Body of pancreas (tissue), 4 donors: ENCODE measurements around the gene GDPD5. TPM values are rescaled to one million over a fixed set of nuclear protein-coding genes. Genes with fewer than 3 reads are reported as not detected.

Source experiments
- ATAC-seq: fragments of 150-250 bp; one replicate; pipeline ENCODE4 v1.9.1; 2016
- DNase-seq, 4 donors: peaks; one replicate each; pipeline ENCODE4 v3.0.0-alpha.2; 2019
- H3K27ac ChIP-seq, 4 donors: fragments of 200-600 bp; sonication (generic); 1 replicate in 3 of 4; 2 replicates in 1 of 4; pipeline versions ENCODE4 v1.5.1 to v1.6.1; 2016 to 2019; ENCODE audit warnings: mild to moderate bottlenecking in 1 of 4, mixed read lengths in 1 of 4, moderate library complexity in 1 of 4
- H3K27me3 ChIP-seq, 2 donors: fragments of 200-600 bp; sonication (generic); one replicate each; pipeline ENCODE4 v1.6.0; 2016; ENCODE audit warnings: mild to moderate bottlenecking in 1 of 2
- H3K36me3 ChIP-seq, 2 donors: fragments of 200-600 bp; sonication (generic); replicated peaks in 1 of 2; 2 replicates each; pipeline ENCODE4 v1.5.1; 2016; ENCODE audit warnings: low read depth in 2 of 2; ENCODE audit not compliant: insufficient read depth in 1 of 2
- H3K4me1 ChIP-seq: fragments of 200-600 bp; sonication (generic); one replicate; pipeline ENCODE4 v1.6.0; 2016
- H3K4me3 ChIP-seq, 2 donors: fragments of 200-600 bp; sonication (generic); 1 replicate in 1 of 2; 2 replicates in 1 of 2; pipeline ENCODE4 v1.5.1; 2016 to 2019
- H3K9me3 ChIP-seq, 3 donors: fragments of 200-600 bp; sonication (generic); 1 replicate in 2 of 3; 2 replicates in 1 of 3; pipeline ENCODE4 v1.5.1; 2016
- POLR2A ChIP-seq, 3 donors: fragments of 450-650 bp; IDR thresholded peaks; one replicate each; pipeline ENCODE4 v1.6.1; 2016; ENCODE audit warnings: antibody characterized with exemption in 3 of 3, mild to moderate bottlenecking in 2 of 3
- WGBS, 2 donors: methylation state at CpG; one replicate each; pipeline ENCODE4 v1.1.5; 2017; 5-methylcytosine and 5-hydroxymethylcytosine counted together
- intact Hi-C: fragments of 100-400 bp; cut with DNase I; formaldehyde crosslinking; loops from one replicate; pipeline ENCODE4 v1.15.1; 2023
- total RNA-seq, 2 donors: library from RNA; depleted of rRNA; stranded (reverse); fragments of >200 nt; gene quantifications; one replicate each; pipeline ENCODE4 v1.1.0, GENCODE V29; 2016
- TF ChIP-seq, protein P1 (sequence below), 7 experiments: fragments of 450-650 bp in 4 of 7; fragments of 200-600 bp in 3 of 7; sonication (generic) in 3 of 7; IDR thresholded peaks; one replicate each; pipeline ENCODE4 v1.5.1; 2016 to 2019; ENCODE audit warnings: antibody characterized with exemption in 7 of 7

Gene GDPD5
- total RNA-seq, 2 donors from 2014 or later, result 29.6 to 73.2 TPM

DNA sequence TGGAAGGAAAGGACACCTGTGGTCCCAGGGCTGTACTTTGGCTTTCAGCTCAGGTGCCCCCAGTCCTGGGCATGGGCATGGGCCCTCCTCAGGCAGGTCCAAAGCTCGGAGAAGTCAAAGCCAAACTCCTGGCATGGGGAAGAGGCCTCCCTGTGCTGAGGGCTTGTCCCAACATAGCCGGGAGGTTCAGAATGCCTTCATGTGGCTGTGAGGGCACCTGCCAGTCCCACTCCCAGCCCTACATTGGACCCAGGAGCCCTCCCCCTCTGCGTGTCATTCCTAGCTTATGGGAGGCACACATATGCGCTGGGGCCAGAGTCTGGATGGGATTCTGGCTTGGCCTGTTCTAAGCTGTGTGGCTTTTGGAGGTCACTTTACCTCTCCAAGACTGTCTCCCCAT is 91.7 kb downstream of the GDPD5 start:
- ATAC-seq (no peak), DNase-seq (no peak)
- no peak overlapping the region for H3K27ac ChIP-seq
- no peaks in the 10 kb centered on the region for H3K27me3 ChIP-seq
- H3K4me3 ChIP-seq, result no peak overlapping the region
- 89 to 100% methylated on average over 1 to 4 of the region's 4 CpGs for WGBS, 2 donors
- peaks cover 22% of the 10 kb centered on the region for H3K4me1 ChIP-seq
- TF ChIP-seq POLR2A (IDR thresholded peaks at IDR 0.05), result no peak
- TF ChIP-seq, protein P1, sequence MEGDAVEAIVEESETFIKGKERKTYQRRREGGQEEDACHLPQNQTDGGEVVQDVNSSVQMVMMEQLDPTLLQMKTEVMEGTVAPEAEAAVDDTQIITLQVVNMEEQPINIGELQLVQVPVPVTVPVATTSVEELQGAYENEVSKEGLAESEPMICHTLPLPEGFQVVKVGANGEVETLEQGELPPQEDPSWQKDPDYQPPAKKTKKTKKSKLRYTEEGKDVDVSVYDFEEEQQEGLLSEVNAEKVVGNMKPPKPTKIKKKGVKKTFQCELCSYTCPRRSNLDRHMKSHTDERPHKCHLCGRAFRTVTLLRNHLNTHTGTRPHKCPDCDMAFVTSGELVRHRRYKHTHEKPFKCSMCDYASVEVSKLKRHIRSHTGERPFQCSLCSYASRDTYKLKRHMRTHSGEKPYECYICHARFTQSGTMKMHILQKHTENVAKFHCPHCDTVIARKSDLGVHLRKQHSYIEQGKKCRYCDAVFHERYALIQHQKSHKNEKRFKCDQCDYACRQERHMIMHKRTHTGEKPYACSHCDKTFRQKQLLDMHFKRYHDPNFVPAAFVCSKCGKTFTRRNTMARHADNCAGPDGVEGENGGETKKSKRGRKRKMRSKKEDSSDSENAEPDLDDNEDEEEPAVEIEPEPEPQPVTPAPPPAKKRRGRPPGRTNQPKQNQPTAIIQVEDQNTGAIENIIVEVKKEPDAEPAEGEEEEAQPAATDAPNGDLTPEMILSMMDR (IDR thresholded peaks at IDR 0.05), result no peak
- H3K9me3 ChIP-seq, result peaks cover 0 to 4% (median 0%) of the 10 kb centered on the region in 3 donors
- intact Hi-C loops, result no loop called here
- peaks cover 0 to 3% of the 10 kb centered on the region in 2 donors for H3K36me3 ChIP-seq

DNA sequence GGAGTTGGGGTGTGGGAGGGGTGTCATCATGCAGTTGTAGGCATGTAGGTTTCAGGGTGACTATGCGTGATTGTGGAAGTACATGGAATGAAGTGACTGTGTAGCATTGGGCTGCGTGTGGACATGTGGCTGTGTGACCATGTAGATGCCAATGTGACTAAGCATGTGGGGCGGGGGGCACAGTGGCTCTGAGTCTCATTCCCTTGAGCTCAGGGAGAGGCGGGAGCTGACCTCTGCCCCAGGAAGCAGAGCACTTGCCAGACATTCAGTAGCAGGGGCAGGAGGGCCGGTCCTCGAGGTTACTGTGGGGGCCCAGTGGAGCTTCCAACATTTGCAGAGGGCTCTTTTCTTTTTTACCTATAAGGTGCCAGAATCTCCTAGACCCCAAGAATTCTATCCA is 92.3 kb downstream of the GDPD5 start:
- peaks cover 26% of the 10 kb centered on the region for H3K4me1 ChIP-seq
- TF ChIP-seq, protein P1 (IDR thresholded peaks at IDR 0.05), result no peak
- ATAC-seq (no peak), DNase-seq (no peak)
- no peak overlapping the region for H3K4me3 ChIP-seq
- peaks cover 0 to 3% of the 10 kb centered on the region in 2 donors for H3K36me3 ChIP-seq
- intact Hi-C loops, result no loop called here
- H3K27me3 ChIP-seq, result no peaks in the 10 kb centered on the region
- WGBS, 2 donors, result 67 to 79% methylated on average over 6 of the region's 6 CpGs
- H3K27ac ChIP-seq, result no peak overlapping the region
- peaks cover 0 to 4% (median 0%) of the 10 kb centered on the region in 3 donors for H3K9me3 ChIP-seq

DNA sequence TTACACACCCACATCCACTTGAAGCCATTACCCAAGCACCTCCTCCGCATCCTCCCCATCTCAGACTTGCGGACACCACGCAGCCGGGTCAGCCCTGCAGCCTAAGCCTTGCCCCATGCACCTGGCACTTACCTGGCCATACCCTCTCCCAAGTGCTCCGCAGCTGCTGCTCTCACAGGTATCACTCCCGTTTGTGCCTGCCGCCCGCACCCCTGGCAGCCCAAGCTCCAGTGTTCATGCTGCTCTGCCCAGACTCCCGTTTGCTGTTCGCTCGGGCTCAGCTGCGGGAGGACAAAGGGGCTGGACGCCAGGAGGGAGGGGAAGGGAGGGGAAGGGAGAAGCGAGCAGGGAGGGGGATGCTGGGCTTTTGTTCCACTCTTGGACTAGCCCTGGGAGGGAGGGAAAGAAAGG is 92.8 kb downstream of the GDPD5 start, which contains the start of gene KLHL35:
Gene KLHL35, minus strand, starts transcription at position 293 of the 411 bp plus-strand sequence. CDS start 2,574 bp downstream, outside the sequence.
- intact Hi-C loops, result no loop called here
- Histone ChIP-seq H3K27ac (no peak within 1 kb of the TSS), H3K27me3 (no peaks in the 10 kb centered on the region), H3K36me3 (peaks cover 0 to 2% of the 10 kb centered on the region in 2 donors), H3K9me3 (peaks cover 0 to 4% (median 0%) of the 10 kb centered on the region in 3 donors), H3K4me1 (peaks cover 26% of the 10 kb centered on the region), H3K4me3 (no peak within 1 kb of the TSS)
- no peak for ATAC-seq
- TF ChIP-seq, protein P1 (IDR thresholded peaks at IDR 0.05), result no peak
- TF ChIP-seq POLR2A (IDR thresholded peaks at IDR 0.05), result no peak
- no peak for DNase-seq
- 15% methylated on average over 14 of the region's 14 CpGs for WGBS, 2 donors

DNA sequence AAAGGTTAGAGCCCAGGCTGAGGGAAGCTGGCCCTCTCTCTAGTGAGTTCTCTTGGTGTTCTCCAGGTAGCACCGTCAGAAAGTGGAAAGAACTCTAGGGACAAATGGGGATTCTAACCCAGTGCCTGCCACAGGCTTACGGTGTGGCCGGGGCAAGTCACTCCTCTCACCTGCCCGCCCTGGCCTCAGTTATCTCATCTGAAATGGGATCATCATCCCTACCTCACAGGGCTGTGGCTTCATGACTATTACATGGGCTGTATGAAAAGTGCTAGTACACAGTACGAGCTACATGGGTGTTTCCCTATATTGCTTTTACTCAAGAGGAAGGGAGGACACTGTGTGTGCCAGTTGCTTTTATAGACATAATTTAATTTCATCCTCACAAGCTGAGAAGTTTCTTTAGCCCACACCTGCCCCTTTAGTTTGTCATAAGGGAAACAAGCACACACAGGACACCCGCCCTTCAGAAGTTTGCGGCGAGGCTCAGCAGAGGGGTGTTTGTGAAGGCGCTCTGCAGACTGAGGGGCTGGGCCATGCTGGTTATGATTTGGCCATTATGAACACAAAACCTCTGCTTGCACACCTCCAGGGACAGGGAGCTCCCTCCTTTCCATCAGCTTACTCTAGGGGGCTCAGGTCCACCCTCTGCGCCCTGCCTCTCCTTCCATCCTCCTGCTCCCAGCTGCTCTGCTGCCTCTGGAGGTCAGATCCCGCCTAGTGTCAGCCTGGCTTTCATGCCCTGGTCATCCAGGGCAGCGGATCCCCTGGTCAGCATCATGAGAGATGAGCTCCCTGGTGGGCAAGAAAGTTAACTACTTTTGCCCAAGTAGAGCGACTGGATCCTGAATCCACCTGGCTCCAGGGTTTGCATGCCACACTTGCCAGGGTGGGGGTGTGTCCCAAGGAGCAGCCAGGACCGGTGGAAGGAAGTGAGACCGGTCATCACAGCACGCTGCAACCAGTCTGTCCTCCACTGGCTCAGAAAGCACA is 93.9 kb downstream of the GDPD5 start:
- intact Hi-C loops, result no loop called here
- DNase-seq, result peak in 2 of 4 donors; percentile 19 to 38
- Histone ChIP-seq H3K27me3 (no peaks in the 10 kb centered on the region), H3K27ac (no peak overlapping the region), H3K36me3 (peaks cover 0 to 2% of the 10 kb centered on the region in 2 donors), H3K9me3 (peaks cover 0 to 4% (median 0%) of the 10 kb centered on the region in 3 donors), H3K4me1 (peaks cover 26% of the 10 kb centered on the region), H3K4me3 (no peak overlapping the region)
- no peak for ATAC-seq
- TF ChIP-seq, protein P1 (IDR thresholded peaks at IDR 0.05), result no peak
- TF ChIP-seq POLR2A (IDR thresholded peaks at IDR 0.05), result no peak
- WGBS, 2 donors, result 55 to 61% methylated on average over 13 to 16 of the region's 16 CpGs
